Measurements from ENCODE around the gene OR5K1. TPM values are rescaled to one million over a fixed set of nuclear protein-coding genes. Genes with fewer than 3 reads are reported as not detected.

OR5K1 gene
- polyA plus RNA-seq, 10 donors = not detected

DNA sequence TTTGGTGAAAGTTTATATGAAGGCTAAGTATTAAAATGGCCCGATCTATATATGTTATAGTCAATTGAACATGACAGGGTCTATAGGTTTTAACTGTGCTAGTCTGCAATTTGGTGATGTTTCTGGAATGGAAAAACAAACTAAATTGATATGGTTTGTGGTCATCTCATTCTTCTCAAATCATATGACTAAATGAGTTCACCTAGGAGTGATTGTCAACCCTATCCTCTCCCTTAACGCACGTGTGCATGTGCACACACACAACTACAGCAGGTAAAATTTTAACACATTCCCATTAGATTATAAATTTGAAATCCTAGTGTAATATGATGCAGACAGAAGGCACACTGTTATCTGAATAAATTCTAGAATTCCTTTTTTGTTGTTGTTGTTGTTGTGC is 50.7 kb downstream of the OR5K1 start:
- no peak for DNase-seq

DNA sequence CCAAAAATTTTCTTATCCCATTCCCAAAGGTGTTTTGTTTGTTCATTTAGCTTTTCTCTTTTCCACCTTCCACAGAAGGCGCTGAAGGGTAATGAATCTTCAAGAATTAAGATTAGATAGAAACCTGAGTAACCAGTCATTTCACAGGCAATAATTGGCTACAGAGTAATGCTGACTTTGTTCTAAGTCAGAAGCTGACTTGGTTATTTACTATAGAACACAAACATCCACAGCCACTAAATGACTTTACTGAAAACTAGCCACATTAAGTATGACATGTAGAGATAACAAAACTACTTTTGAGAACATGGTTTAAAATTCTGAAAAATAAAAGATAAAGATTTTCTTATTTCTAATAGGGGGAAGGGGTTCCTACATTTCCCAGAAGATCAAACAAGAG is 51.9 kb downstream of the OR5K1 start:
- no peak for DNase-seq

DNA sequence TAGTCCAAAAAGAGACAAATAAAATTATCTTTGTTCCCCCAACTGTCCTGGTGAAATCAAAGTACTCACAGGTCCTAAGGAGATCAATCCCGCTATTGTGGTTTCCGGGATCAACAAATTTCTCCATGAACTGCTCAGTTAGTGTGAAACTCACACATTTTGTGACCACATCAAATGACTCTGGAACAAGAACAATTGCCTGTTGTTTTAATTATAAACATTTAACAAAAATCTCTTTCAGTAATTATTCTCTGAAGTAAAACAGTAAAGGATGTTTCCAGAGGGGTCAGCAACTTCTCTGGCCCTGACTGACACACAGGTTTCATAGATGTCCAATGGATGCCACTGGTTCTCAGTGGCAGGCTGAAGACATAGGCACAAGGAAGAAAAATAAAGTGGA is 55.8 kb downstream of the OR5K1 start:
- no peak for DNase-seq

GRCh38 chr3:98519351-98519750 is 56.4 kb downstream of the OR5K1 start:
- no peak for DNase-seq

DNA sequence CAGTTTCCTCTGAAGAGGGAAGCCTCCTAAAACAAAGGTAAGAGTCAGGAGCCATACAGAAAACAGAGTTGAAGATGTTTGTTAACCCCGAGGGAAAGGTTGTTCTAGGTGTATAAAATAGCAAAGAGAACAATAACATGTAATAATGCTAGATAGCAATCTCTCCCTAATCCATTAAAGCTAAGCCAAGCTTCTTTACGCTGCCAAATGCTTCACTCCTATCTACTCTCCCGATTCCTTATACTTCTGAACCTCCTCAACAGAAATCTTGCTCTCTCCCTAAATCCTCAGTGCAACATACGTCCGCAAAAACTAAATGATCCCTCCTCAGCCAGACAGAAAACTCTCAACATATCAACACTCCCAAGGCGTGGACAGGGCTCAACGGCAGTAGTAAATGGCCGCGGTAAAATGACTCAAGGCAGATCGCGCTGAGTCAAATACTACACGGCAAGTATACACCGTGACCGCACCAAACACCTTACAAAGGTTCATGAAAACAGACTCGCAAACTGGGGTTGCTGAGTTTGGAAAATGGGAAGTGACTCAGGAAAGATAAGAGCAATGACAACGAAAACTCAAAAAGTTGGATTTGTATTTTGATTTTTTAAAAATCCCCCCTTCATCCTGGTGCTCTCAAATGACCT is 59.0 kb downstream of the OR5K1 start:
- DNase-seq = peak in 2 of 3 donors; percentile 57 to 61

Other genes with a start within 250 kb of the OR5K1 start
- gene OR5H6, start 199.0 kb upstream of the OR5K1 start, polyA plus RNA-seq (ENCODE audit: insufficient read length in 10 of 10) = not detected
- not detected for gene OR5H2, start 180.7 kb upstream of the OR5K1 start, polyA plus RNA-seq (ENCODE audit: insufficient read length in 10 of 10)
- gene OR5K4, start 109.3 kb upstream of the OR5K1 start, polyA plus RNA-seq (ENCODE audit: insufficient read length in 10 of 10) = not detected
- not detected for gene OR5K3, start 72.5 kb upstream of the OR5K1 start, polyA plus RNA-seq (ENCODE audit: insufficient read length in 10 of 10)
- gene OR5K2, start 34.5 kb downstream of the OR5K1 start, polyA plus RNA-seq (ENCODE audit: insufficient read length in 10 of 10) = under 1 TPM in 1 of 10 donors, not detected in 9; 0.38 TPM
- 100 to 1,000 TPM in 1 of 10 donors, 10 to 100 TPM in 9; 72.8 to 102 (median 83.7) TPM for gene CLDND1, start 59.7 kb downstream of the OR5K1 start, polyA plus RNA-seq (ENCODE audit: insufficient read length in 10 of 10)
- gene GPR15, start 68.8 kb downstream of the OR5K1 start, polyA plus RNA-seq (ENCODE audit: insufficient read length in 10 of 10) = under 1 TPM in 1 of 10 donors, not detected in 9; 0.70 TPM
- gene CPOX, start 130.4 kb downstream of the OR5K1 start, polyA plus RNA-seq (ENCODE audit: insufficient read length in 10 of 10) = 10 to 100 TPM; 10.3 to 17.7 (median 15.4) TPM